Measurements from ENCODE around the gene RNF32.
A peak's percentile ranks its signal among the peaks of the same experiment; 100 is the strongest.
"Not testable (repeated sequence)": the region's sequence is repeated elsewhere in the genome, so short reads cannot be mapped to it uniquely, and the experiment has no call there.

RNF32 gene

GRCh38 chr7:156614434-156615264 is 25.9 kb upstream of the RNF32 start:
- no peak for DNase-seq (ENCODE audit: low read depth)

DNA sequence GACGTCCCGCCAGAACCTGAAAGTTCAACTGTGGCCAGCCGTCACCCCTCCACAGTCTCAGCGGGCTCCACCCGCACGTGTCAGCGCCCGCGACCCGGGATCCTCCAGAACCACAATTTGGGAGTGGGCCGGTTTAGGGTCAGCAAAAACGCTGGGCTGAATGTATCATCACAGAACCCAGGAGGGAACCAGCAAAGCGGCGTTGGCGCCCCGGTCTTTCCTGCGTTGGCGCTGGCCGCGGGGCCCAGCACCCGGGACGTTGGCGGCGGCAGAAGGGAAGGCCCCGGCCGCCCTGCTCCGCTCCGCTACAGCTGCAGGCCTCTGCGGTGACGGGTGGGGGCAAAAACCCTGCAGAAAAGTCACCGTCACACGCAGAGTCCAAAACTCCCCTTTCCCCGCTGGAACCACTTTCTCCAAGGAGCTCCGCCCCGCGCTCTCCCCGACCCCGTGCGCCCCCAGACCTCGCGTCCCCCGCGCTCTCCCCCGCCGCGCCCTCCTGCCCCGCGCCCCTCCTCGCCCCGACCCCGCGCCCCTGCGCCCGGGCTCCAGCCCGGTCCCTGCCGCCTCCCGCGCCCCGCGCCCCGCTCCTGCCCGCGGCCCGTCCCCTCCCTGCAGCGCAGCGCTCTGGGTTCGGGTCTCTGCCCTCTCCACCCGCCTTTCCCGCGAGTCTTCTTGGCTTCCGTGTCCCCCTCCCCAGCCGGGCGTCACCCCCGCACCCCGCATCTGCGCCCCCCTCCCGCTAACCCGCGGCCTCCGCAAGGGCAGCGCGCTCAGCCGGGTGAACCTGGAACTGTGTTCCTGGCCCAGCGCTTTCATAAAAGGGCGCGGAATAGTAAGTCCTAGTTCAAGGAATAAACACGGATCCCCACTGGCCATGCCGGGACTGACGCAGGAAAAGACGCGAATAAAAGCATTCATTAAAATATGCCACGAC is 24.0 kb upstream of the RNF32 start:
- no peak for DNase-seq (ENCODE audit: low read depth)

- DNase-seq (ENCODE audit: low read depth): no peak
Observed at GRCh38 chr7:156617215-156617614, 23.4 kb upstream of the RNF32 start.

DNA sequence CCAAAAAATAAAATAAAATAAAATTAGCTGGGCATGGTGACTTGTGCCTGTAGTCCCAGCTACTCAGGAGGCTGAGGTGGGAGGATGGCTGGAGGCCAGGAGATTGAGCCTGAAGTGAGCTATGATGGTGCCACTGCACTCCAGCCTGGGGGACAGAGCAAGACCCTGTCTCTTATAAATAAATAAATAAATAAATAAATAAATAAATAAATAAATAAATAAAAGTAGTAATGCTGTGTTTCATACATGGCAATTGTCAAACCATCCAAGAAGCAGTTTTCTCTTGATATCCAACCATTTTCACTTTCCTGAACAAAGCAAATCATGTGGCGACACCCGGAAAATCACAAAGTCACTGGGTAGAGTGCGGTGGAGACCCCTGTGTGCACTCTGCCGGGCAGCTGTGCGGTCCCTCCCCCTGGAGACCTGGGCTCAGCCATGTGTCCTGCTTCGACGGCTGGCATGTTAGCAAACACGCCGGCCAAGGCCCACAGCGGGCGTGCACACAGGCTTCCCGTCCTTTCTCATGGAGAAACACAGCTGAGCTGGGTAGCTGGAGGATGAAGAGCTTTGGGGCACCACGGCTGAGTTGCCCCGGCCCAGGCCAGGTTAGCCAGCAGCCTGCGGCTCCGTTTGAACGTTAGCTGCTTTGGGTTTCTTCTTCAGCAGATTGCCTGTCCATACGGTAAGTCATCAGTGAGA is 22.3 kb upstream of the RNF32 start:
- no peak for DNase-seq (ENCODE audit: low read depth)

DNA sequence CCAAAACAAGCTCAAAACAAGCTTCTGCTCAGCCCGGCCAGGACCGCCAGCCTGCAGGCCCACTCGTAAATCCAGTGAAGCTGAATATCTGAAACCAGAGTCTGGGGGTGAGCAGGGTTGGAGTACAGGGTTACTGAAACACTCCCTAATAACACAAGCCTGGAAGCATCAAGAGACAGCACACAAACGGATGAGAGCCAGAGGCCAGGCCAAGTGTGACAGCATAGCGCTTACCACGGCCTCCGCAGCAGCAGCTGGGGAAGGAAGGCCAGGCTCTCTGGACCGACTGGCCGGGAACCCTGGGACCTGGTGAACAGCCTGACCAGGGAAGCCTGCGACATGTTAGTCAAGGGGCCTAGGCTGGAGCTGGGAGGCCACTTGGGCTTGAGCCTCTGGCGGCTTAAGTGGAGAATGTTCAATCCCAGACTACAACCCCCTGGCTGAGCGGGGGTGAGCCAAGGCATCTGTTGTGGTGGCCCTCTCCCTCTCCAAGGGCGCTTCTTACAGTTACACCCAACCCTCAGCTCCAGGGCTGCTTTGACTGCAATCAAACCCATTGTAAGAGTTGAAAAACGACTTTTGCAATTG is 21.7 kb upstream of the RNF32 start:
- DNase-seq (ENCODE audit: low read depth): no peak

- not testable (repeated sequence) for DNase-seq (ENCODE audit: low read depth)
Observed at GRCh38 chr7:156619488-156620290, 20.9 kb upstream of the RNF32 start.

- no peak for DNase-seq (ENCODE audit: low read depth)
Observed at GRCh38 chr7:156620291-156620675, 20.3 kb upstream of the RNF32 start.

GRCh38 chr7:156621652-156622051 is 18.9 kb upstream of the RNF32 start:
- DNase-seq (ENCODE audit: low read depth): no peak

- no peak for DNase-seq (ENCODE audit: low read depth)
Observed at GRCh38 chr7:156625580-156625979, 15.0 kb upstream of the RNF32 start.

GRCh38 chr7:156626220-156626895 is 14.2 kb upstream of the RNF32 start:
- no peak for DNase-seq (ENCODE audit: low read depth)

- no peak for DNase-seq (ENCODE audit: low read depth)
Observed at GRCh38 chr7:156628562-156628961, 12.0 kb upstream of the RNF32 start.

- DNase-seq (ENCODE audit: low read depth): no peak
Observed at GRCh38 chr7:156629873-156630272, 10.7 kb upstream of the RNF32 start.

GRCh38 chr7:156634117-156634516 is 6.5 kb upstream of the RNF32 start:
- DNase-seq (ENCODE audit: low read depth): no peak

DNA sequence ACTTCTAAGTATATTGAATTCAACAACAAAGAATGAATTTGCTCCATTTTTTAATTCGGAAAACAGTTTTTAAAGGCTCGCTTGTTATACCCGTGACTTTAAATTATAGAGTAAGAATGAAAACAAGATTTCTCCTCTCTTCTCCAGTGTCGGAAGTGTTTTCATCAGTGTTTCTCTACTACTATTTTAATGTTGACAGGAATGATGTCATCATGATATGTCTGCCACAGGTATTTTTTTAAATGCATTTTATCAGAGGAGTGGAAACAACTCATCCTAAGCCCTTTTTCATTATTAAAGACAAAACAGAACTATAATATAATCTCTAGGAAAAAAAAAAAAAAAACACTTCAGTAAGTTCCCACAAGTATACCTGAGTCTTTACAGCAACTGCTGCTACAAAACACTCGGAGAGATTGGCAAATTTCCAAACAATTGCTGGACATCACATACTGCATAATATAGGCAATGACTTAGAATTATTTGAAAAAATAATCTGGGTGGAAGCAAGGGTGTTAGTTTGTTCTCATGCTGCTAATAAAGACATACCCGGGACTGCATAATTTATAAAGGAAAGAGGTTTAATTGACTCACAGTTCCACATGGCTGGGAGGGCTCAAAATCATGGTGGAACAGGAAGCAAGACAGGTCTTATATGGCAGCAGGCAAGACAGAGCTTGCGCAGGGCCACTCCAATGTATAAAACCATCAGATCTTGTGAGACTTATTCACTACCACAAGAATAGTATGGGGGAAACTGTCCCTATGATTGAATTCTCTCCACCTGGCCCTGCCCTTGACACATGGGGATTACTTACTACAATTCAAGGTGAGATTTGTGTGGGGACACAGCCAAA is 4.8 kb upstream of the RNF32 start:
- no peak for DNase-seq (ENCODE audit: low read depth)

DNA sequence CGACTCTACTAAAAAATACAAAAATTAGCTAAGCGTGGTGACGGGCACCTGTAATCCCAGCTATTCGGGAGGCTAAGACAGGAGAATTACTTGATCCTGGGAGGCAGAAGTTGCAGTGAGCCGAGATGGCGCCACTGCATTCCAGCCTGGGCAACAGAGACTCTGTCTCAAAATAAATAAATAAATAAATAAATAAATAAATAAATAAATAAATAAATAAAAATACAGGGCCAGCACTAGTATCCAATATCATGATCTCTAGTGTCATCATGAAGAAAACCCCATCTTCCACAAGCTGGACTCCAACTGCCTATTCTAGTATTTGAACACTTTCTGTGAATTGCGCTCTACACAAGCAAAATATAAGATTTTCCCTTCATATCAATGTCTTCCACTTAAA is 3.5 kb upstream of the RNF32 start:
- not testable (repeated sequence) for DNase-seq (ENCODE audit: low read depth)

DNA sequence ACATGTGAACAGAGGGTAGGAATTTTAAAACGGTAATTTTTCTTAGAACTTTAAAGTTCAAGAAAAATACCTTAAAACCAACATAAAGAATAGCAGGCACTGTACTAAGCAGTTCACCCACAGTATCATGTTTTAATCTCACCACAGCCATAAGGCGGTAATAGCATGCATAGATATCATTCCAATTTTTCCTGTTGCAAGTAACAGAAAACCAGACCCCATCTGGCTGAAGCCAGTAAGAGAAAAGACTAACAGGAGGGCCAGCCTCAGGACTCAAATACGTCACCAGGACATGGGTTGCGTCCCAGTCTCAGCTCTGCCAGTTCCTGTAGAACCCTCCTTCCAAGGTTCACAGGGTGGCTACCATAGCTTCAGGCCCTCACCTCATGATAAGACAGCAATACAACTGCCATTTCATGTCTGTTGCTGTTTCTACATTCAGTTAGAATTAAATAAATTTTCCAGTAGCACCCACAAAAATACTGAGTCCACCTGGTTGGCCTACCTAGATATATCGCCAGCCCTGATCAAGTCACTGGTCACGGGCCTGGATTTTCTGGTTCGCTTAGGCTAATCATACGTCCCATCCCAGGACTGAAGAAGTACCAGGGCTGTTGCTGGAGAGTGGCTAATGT is 2.0 kb upstream of the RNF32 start:
- DNase-seq (ENCODE audit: low read depth): no peak

GRCh38 chr7:156639426-156640256 is 933 bp upstream of the RNF32 start:
- DNase-seq (ENCODE audit: low read depth): no peak

DNA sequence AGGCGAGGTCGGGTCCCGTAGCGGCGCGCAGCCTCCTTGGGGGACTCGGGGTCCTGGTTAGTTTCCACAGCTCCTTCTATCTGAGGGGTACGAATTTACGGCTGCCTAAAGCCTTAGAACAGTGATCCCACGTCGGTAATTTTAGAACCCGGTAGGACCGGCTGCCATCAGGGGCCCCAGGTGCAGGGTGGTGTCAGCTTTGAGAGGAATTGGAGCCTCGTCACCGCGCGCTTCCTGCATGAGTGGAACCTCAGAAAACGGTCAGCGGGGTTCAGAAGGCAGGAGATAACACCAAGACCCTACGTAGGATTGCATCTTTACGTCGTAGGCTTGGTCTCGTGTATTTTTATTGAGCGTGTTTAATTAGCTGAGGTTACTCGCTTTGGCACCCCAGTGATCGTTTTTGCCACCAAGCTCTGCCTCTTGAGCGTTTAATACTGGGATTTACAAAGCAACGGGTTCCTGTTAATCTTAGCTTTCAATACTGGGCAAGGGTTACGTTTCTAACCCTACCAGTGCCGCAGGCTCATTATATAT is 443 bp downstream of the RNF32 start:
- peak; percentile 34 for DNase-seq (ENCODE audit: low read depth)

Measured in stimulated activated CD4-positive, alpha-beta T cell treated with anti-CD3 and anti-CD28 coated beads, Interleukin-2, amount 100 ng/mL, for 4 hours (primary cell).